ENCODE results near the gene CELA3B. TPM values are rescaled to one million over a fixed set of nuclear protein-coding genes. Genes with fewer than 3 reads are reported as not detected.

The CELA3B gene
- total and polyA plus RNA-seq, 2 of the 13 experiments (the other 11 are each of a cell fraction or from before 2014, with no cell fraction given), result 0.34 TPM; not detected in 1

GRCh38 chr1:21927533-21928237 is 49.1 kb upstream of the CELA3B start (continued):
- TF ChIP-seq ZHX2 (IDR thresholded peaks at IDR 0.05; ENCODE audit: low read depth) (no peak), ZHX2 (CRISPR knock-in tag; IDR thresholded peaks at IDR 0.05; ENCODE audit: borderline replicate concordance) (no peak), ZNF547 (CRISPR knock-in tag; IDR thresholded peaks at IDR 0.05) (no peak), ZEB1 (IDR thresholded peaks at IDR 0.05; ENCODE audit: insufficient replicate concordance, low read depth) (peak; percentile 83), PRDM15 (CRISPR knock-in tag; IDR thresholded peaks at IDR 0.05) (peak; percentile 56; the same call in 1 of the 2 replicates), ZNF891 (CRISPR knock-in tag; IDR thresholded peaks at IDR 0.05) (peak; percentile 66; the same call in 1 of the 2 replicates), BCLAF1 (IDR thresholded peaks at IDR 0.05) (no peak), ZFP36 (IDR thresholded peaks at IDR 0.05; ENCODE audit: borderline replicate concordance, low read depth, low read length, partially characterized antibody) (peak; percentile 25), ZFY (CRISPR knock-in tag; IDR thresholded peaks at IDR 0.05) (peak; percentile 26; the same call in 1 of the 2 replicates)

Measured in HepG2 (cell line).